ENCODE measurements around the gene PIM2.

Gene PIM2

DNA sequence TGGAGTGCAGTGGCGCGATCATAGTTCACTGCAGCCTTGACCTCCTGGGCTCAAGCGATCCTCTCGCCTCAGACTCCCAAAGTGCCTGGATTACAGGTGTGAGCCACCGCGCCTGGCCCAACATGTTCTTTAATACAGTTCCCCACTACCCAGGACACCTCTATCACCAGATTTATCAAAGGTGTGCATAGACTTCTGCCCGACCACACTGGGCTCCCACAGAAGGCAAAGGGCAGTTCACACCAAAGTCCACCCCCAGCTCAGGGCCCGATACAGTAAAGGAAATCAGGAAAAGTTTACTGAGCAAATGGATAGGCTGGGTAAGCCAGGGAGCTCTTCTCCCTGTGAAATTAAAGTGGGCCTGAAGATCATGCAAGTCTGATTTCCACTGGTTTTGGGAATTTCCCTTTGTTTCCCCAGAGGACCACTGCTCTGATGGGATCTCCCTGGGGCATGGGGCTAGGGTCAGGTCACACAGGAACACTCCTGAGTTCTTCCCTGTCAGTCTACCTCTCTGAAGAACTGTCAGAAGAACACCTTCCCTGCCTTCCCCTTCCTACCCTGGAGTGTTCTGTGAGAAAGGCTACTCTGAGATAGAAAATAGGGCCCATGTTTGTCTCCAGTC lies 17.7 kb upstream of the PIM2 start:
- DNase-seq (ENCODE audit: low read depth in 3 of 3) = no peak

GRCh38 chrX:48935301-48935670 lies 16.5 kb upstream of the PIM2 start:
- no peak for DNase-seq (ENCODE audit: low read depth in 3 of 3)

DNA sequence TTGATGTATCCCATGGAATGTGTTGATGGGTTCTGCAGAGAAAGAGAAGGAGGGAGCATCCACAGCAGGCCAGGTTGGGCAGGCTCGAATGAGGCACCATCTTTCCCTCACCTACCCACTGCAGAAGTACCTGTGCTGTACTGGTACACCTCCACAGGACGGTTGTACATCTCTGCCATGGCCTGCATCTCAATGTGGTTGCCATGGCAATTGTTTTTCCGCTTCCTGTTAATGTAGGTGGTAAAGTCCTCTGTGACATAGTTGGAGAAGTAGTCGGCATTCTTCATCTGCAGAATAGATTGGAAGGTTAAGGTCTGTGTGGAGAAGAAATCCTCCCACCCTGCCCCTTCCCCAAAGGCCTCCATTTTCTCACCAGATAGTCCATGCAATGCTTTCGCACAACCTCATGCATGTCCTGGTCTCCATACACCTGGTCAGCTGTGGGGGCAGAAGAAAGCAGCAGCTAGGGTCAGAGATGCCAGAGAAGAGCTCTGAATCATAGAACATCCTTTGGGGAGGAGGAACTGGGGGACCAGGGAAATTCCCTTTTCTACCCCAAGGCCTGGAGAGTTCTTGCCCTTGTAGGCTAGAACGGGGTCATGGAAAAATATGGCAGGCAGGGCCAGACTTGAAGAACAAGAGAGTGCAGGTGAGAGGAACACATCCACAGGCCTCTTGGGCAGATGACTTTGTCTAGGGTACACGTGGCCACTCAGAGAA lies 15.9 kb upstream of the PIM2 start:
- DNase-seq (ENCODE audit: low read depth in 3 of 3) = no peak

DNA sequence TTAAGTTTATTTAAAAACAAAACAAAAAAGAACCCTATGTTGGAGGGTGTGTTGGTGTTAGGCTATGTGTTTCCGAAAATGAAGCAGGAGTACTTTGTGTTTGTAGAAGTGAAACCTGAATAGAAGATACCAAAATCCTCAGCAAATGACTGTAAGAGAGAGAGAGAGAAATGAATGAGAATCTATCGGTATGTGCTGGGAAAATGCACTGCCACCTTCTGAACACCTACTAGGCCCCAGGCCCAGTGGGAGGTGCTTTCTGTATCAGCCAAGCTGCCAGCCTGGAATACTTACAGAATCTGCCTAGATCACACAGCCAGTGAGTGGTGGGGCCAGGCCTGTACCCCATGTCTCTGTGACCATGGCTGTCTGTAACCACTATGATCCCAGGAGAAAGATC lies 14.9 kb upstream of the PIM2 start:
- no peak for DNase-seq (ENCODE audit: low read depth in 3 of 3)

- no peak for DNase-seq (ENCODE audit: low read depth in 3 of 3)
Observed at GRCh38 chrX:48927736-48928382, 9.0 kb upstream of the PIM2 start.

DNA sequence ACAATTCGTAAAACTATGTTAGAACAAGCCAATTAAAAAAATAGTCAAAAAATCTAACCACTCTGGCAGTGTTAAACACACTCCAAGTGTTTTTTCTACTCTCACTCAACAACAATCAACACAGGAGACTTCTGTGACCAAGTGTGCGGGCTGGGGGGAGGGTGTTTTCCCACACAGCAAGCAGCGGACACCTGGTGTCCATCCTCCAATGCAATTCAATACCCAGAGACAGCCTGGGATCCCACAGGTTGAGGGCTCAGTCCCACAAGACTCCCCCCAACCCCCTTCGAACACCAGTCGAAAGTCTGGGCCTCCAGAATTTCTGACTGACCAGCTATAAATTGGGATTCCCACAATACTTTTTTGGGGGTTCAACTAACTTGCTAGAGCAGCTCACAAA lies 8.3 kb upstream of the PIM2 start:
- DNase-seq (ENCODE audit: low read depth in 3 of 3) = no peak

GRCh38 chrX:48924270-48924669 lies 5.4 kb upstream of the PIM2 start:
- DNase-seq (ENCODE audit: low read depth in 3 of 3) = no peak

- no peak for DNase-seq (ENCODE audit: low read depth in 3 of 3)
Observed at GRCh38 chrX:48923771-48924170, 4.9 kb upstream of the PIM2 start.

DNA sequence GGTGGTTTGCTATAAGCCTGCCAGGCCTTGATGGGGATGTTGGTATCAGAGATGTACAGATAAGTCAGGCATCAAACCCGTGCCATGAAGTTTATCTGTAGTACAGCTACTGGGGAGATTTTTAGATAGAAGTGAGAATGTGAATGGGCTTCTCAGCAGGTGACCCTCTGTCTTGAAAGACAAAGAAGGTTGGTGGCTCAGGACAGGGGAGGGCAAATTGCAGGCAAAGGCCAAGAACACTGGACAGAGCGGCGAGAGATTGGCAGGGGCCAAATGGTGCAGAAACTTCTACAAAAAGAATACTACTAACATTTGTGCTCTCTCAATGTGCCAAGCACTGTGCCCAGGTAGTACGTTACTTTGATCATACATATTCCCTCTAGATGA lies 1.9 kb upstream of the PIM2 start:
- no peak for DNase-seq (ENCODE audit: low read depth in 3 of 3)

DNA sequence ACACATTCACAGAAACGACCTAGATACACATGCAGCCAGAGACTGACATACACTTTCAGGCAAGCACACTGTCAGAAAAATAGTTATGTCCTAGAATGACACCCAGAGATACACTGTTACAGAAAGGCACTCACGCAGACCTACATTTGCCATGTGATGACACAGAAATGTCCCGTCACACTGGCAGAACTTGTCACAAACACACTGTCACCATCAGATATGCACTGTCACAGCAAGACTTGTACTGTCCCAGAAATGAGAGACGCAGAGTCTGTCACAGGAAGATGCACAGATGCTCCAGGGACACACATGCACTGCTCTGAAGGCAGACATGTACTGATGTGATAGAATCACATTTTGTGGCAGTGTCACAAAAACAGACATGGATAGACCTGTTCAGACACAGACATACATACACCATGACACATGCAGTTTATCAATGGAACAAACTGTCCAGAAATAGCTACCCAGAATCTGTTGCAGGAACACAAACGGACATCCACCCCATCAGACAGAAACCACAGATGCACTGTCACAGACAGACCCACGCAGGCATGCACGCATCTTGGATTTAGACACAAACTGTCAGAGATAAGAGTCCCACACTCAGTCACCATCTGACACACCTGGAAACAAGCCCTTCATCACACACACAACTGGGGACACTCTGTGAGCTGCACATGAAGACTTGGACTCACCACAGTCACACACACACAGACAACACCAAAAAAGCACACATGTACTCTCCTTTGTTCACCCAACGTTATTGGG lies 1.3 kb upstream of the PIM2 start:
- no peak for DNase-seq (ENCODE audit: low read depth in 3 of 3)

DNA sequence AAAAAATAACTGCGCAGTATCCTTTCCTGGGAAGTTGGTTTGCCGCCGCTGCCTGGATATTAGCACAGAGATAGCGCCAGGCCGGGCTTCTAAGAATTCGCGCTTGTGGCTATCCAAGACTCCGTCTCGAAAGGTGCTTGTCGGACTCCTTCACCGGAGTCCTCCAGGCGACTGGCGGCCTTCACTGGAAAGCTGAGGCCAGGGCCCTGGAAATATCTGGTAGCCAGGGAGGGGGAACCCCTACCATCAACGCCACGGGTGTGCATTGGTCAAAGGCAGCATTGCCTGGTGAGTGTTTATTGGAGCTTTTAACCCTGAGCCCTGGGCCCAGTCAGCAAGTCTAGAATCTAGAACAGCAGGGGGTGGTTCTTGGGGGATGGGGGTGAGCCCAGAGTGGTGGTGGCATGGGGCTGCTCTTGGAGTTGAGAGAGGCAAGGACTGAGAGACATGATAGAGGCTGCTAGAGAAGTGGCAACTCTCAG lies 577 bp upstream of the PIM2 start:
- no peak for DNase-seq (ENCODE audit: low read depth in 3 of 3)

- no peak for DNase-seq (ENCODE audit: low read depth in 3 of 3)
Observed at GRCh38 chrX:48918301-48918642, 552 bp downstream of the PIM2 start.

GRCh38 chrX:48917139-48918001 lies 1.5 kb downstream of the PIM2 start:
- peak; percentile 63 to 78 (median 68) for DNase-seq (ENCODE audit: low read depth in 3 of 3)

- DNase-seq (ENCODE audit: low read depth in 3 of 3) = no peak
Observed at GRCh38 chrX:48914593-48915493, 4.0 kb downstream of the PIM2 start.

DNA sequence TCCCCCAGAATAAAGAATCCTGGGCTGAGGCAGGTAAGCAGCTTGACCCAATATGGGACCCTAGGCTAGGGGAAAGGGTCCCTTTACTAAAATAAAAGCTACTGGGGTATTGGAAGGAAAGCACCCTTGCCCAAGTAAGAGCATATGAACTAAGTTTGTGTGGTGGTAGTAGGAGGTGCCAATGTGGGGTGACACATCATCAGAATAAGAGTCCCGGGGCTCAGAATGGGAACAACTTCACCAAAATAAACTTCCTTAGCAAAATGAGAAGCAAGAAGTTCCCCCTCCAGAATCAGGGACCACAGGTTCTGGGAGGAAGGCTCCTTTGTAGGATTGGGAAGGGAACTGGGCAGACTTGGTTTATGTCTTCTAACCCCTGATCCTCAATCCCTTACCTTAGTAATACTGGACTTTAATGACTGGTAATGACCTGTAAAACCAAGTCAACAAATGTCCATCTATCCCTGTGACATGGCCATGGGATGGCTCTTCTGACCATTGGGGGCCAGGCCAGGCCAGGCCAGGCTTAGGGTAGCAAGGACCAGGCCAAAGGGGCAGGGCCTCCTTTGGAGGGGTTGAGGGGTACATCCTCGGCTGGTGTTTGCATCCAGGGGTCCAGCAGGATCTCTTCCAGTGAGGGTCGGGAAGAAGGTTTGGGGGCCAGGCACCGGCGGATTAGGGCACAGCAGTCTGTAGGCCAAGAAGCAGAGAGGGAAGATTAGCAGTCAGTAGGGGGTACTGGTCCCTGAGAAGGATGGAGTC lies 5.0 kb downstream of the PIM2 start:
- no peak for DNase-seq (ENCODE audit: low read depth in 3 of 3)

GRCh38 chrX:48911412-48912182 lies 7.2 kb downstream of the PIM2 start, which contains the start of gene SLC35A2:
Gene SLC35A2, minus strand, starts transcription at chrX:48911646. Its CDS starts 10 bp downstream, at chrX:48911636.
- peak; percentile 71 to 74 (median 72) for DNase-seq (ENCODE audit: low read depth in 3 of 3)

- no peak for DNase-seq (ENCODE audit: low read depth in 3 of 3)
Observed at GRCh38 chrX:48910926-48911411, 7.9 kb downstream of the PIM2 start.

GRCh38 chrX:48909703-48910294 lies 9.0 kb downstream of the PIM2 start:
- no peak for DNase-seq (ENCODE audit: low read depth in 3 of 3)

Data from stimulated activated CD4-positive, alpha-beta T cell treated with anti-CD3 and anti-CD28 coated beads, TNF-alpha, amount 100 ng/mL, for 4 hours (primary cell).